Fibroblast of villous mesenchyme (primary cell): ENCODE results near the gene SIMC1. TPM values are rescaled to one million over a fixed set of nuclear protein-coding genes. Genes with fewer than 3 reads are reported as not detected.

Experiments used
- DNase-seq: peaks from one replicate; pipeline ENCODE4 v3.0.0-alpha.2; 2010; ENCODE audit warnings: low read depth
- H3K4me3 ChIP-seq: 2 replicates; pipeline ENCODE4 v1.5.1; 2011; ENCODE audit warnings: low read depth, mild to moderate bottlenecking, low read length
- total RNA-seq: library from RNA; depleted of rRNA; stranded (reverse); fragments of >200 nt; gene quantifications from 2 replicates; pipeline ENCODE4 v1.2.3, GENCODE V29; 2012
- TF ChIP-seq, protein P1 (sequence below): IDR thresholded peaks from 2 replicates; pipeline ENCODE4 v1.5.1; 2012; ENCODE audit warnings: low read depth, mild to moderate bottlenecking, low read length; ENCODE audit not compliant: insufficient read depth

The SIMC1 gene
- total RNA-seq, 1 donor = 5.2 TPM

- TF ChIP-seq, protein P1, sequence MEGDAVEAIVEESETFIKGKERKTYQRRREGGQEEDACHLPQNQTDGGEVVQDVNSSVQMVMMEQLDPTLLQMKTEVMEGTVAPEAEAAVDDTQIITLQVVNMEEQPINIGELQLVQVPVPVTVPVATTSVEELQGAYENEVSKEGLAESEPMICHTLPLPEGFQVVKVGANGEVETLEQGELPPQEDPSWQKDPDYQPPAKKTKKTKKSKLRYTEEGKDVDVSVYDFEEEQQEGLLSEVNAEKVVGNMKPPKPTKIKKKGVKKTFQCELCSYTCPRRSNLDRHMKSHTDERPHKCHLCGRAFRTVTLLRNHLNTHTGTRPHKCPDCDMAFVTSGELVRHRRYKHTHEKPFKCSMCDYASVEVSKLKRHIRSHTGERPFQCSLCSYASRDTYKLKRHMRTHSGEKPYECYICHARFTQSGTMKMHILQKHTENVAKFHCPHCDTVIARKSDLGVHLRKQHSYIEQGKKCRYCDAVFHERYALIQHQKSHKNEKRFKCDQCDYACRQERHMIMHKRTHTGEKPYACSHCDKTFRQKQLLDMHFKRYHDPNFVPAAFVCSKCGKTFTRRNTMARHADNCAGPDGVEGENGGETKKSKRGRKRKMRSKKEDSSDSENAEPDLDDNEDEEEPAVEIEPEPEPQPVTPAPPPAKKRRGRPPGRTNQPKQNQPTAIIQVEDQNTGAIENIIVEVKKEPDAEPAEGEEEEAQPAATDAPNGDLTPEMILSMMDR = no peak
- no peak for DNase-seq
- H3K4me3 ChIP-seq = no peak overlapping the region
Observed at GRCh38 chr5:176371621-176372539, 133.7 kb downstream of the SIMC1 start.

DNA sequence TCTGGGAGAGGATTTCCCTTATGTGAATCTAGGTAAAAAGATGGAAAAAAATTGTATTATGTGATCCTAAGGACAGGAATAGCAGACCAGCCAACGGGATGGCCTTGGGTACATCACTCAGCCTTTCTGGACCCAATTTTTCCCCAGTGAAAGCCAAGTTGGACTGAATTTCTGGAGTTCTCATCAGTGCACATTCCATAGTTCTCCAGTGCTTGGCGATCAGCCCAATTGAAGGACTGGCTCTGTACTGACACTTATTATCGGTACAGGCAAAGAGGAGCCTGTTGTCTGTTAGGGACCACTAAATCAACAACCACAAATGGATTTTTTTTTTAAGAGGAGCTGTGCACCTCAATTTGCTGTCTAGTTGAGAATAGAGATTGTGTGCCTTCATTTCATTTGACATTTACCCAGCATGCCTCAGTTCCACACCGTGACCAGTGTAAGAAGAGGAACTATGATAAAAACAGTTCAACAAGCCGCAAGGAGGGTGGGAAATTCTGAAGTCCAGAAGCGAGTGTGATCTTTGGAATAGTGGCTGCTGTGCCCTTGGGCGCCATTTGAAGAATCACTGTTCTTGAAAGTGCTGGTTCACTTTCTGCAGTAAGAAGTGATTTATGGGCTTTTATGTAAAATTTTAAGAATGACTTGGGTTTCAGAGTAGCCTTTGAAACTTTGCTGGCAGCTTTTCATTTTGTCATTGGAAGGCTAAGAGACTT is 135.0 kb downstream of the SIMC1 start:
- no peak for DNase-seq
- H3K4me3 ChIP-seq = no peak overlapping the region
- TF ChIP-seq, protein P1 = no peak

DNA sequence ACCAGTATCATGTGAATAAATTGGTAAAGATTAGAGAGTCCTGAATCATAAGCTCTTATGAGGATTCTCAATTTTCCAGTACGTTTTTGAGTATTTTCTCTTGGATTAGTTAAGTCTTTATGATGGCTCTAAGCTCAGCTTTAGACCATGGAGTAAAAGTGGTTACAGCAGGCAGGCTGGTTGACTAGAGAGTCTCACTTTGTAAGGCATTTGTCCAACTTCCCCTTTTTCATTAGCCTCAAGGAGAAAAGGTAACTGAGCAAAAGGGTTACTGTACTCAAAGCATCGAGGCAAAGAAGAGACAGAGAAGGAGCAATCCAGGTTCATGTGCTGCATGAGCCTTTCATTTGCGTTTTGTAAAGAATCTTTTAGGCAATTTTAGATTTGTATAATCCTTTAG is 141.7 kb downstream of the SIMC1 start:
- no peak for DNase-seq
- TF ChIP-seq, protein P1 = no peak

DNA sequence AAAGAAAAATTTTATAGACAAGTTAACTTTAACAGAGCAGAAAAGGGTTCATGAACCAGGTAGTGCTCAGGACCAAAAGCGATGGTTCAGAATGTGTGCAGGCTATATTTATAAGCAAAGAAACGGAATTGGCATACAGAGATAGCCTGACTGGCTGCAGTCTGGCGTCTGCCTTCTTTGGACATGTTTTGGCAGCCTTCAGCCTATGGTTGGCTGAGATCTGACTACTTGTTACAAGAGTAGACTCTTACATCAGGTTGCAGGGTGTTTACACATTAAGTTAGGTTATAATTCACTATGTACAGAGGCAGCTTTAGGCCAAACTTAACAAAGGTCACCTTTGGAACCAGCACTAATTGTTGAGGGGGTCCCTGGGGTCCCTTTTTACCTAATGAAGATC is 143.2 kb downstream of the SIMC1 start:
- H3K4me3 ChIP-seq = no peak overlapping the region
- TF ChIP-seq, protein P1 = no peak
- no peak for DNase-seq

More for the DNA sequence above, 141.7 kb downstream of the SIMC1 start:
- no peak overlapping the region for H3K4me3 ChIP-seq

DNA sequence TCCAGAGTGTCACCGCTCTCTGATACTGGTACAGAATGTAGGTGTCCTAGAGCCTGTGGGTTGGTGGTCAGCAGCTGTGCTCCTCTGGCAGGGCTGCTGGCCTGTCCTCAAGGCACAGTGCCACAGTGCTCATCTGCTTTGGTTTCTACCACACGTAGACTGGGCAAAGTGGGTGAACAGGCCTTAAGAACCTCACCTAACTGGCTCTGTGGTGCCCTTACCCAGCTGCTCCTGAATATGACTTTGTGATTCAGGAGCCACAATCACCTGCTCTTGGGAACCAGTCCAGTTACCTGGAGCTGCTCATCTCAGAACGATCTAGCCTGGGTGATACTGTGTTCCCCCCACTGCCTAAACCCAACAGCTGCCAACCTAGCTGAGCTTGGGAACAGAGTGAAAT is 143.8 kb downstream of the SIMC1 start:
- TF ChIP-seq, protein P1 = no peak

GRCh38 chr5:176382721-176383120 is 144.5 kb downstream of the SIMC1 start:
- no peak overlapping the region for H3K4me3 ChIP-seq
- TF ChIP-seq, protein P1 = no peak
- DNase-seq = no peak

More for the DNA sequence above, 143.8 kb downstream of the SIMC1 start:
- no peak overlapping the region for H3K4me3 ChIP-seq
- no peak for DNase-seq
